ENCODE measurements around the gene DLK1. TPM values are rescaled to one million over a fixed set of nuclear protein-coding genes. Genes with fewer than 3 reads are reported as not detected.

DLK1 gene
- total RNA-seq, 1 donor from 2014 or later: 8.6 TPM

DNA sequence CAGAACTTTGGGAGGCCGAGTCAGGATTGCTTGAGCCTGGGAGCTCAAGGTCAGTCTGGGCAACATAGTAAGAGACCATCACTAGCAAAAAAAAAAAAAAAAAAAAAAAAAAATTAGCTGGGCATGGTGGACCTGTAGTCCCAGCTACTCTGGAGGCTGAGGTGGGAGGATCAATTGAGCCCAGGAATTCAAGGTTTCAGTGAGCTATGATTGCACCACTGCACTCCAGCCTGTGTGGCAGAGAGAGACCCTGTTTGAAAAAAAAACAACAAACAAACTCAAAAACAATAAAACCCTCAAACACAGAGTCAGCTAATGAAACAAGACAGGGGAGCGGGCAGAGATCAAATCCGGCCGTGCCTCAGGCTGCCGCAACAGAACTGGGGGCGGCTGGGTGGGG lies 41.7 kb upstream of the DLK1 start:
- H3K4me3 ChIP-seq: no peak overlapping the region
- no peaks in the 10 kb centered on the region for H3K9me3 ChIP-seq
- H3K27ac ChIP-seq: no peak overlapping the region
- peaks cover 15% of the 10 kb centered on the region for H3K4me1 ChIP-seq
- no peak for DNase-seq (ENCODE audit: extremely low spot score in 2 of 2)
- intact Hi-C loops (cut with DNase I): loop anchor here (1.0 kb wide), 1 partner anchor 43 kb away; no protein-coding TSS in a partner anchor
- no peaks in the 10 kb centered on the region for H3K27me3 ChIP-seq
- TF ChIP-seq POLR2A (IDR thresholded peaks at IDR 0.05): no peak
- no peak for TF ChIP-seq CTCF (IDR thresholded peaks at IDR 0.05)
- no peaks in the 10 kb centered on the region for H3K36me3 ChIP-seq

DNA sequence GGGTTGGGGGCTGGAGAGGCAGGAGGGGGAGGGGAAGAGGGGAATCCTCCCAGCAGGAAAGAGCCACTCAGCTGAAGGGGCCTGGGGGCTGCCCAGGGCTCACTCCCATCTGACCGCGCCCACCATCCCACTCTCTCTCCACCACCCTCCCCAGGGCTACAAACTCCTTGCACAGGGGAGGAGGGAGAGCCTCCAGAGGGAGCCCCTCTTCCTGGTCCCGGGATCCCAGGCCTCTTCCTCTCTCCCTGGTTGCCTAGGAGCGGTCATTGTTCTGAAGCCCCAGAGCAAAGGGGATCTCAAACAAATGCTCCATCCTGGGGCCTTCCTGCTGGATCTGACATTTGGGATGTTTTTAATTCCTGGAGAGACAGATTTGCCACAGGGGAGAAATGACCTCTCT lies 39.8 kb upstream of the DLK1 start:
- intact Hi-C loops (cut with DNase I): no loop called here

DNA sequence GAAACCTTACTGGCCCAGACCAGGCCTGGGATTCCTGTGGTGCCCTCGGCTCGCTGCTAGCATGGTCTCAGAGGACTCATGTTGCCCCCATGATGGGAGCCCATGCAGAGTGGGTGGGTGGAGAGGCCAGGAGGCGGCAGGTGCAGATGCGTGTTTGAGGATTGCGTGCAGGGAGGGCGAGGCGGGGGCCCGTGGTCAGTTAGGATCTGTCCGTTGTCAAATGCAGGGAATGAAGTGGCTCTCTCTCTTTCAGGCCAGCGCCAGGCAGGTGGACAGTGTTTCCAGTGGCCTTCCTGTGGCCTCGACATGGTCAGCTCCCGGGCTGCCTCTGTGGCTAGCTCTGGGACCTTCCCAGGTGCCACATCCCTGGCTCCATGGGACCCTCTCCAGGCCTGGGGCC lies 39.3 kb upstream of the DLK1 start:
- Histone ChIP-seq H3K9me3 (no peaks in the 10 kb centered on the region), H3K27me3 (no peaks in the 10 kb centered on the region), H3K4me3 (no peak overlapping the region), H3K27ac (no peak overlapping the region), H3K36me3 (no peaks in the 10 kb centered on the region), H3K4me1 (no peaks in the 10 kb centered on the region)
- intact Hi-C loops (cut with DNase I): no loop called here
- DNase-seq (ENCODE audit: extremely low spot score in 2 of 2): no peak
- TF ChIP-seq POLR2AphosphoS5 (IDR thresholded peaks at IDR 0.05; ENCODE audit: insufficient read depth in 1 of 2, low read depth in 1 of 2) (no peak), CTCF (IDR thresholded peaks at IDR 0.05) (no peak), POLR2A (IDR thresholded peaks at IDR 0.05) (no peak)

More for the DNA sequence above, 39.8 kb upstream of the DLK1 start:
- Histone ChIP-seq H3K27me3 (no peaks in the 10 kb centered on the region), H3K4me1 (no peaks in the 10 kb centered on the region), H3K4me3 (no peak overlapping the region), H3K27ac (no peak overlapping the region), H3K9me3 (no peaks in the 10 kb centered on the region), H3K36me3 (no peaks in the 10 kb centered on the region)
- DNase-seq (ENCODE audit: extremely low spot score in 2 of 2): no peak
- no peak for TF ChIP-seq POLR2AphosphoS5 (IDR thresholded peaks at IDR 0.05; ENCODE audit: insufficient read depth in 1 of 2, low read depth in 1 of 2)
- no peak for TF ChIP-seq CTCF (IDR thresholded peaks at IDR 0.05)
- no peak for TF ChIP-seq POLR2A (IDR thresholded peaks at IDR 0.05)

GRCh38 chr14:100688051-100688450 lies 38.6 kb upstream of the DLK1 start:
- no peak for TF ChIP-seq CTCF (IDR thresholded peaks at IDR 0.05)
- no peak for TF ChIP-seq POLR2A (IDR thresholded peaks at IDR 0.05)
- TF ChIP-seq POLR2AphosphoS5 (IDR thresholded peaks at IDR 0.05; ENCODE audit: insufficient read depth in 1 of 2, low read depth in 1 of 2): no peak
- H3K27me3 ChIP-seq: no peaks in the 10 kb centered on the region
- DNase-seq (ENCODE audit: extremely low spot score in 2 of 2): no peak
- H3K9me3 ChIP-seq: no peaks in the 10 kb centered on the region
- intact Hi-C loops (cut with DNase I): no loop called here
- H3K4me1 ChIP-seq: no peaks in the 10 kb centered on the region
- H3K4me3 ChIP-seq: no peak overlapping the region
- H3K36me3 ChIP-seq: no peaks in the 10 kb centered on the region
- no peak overlapping the region for H3K27ac ChIP-seq

DNA sequence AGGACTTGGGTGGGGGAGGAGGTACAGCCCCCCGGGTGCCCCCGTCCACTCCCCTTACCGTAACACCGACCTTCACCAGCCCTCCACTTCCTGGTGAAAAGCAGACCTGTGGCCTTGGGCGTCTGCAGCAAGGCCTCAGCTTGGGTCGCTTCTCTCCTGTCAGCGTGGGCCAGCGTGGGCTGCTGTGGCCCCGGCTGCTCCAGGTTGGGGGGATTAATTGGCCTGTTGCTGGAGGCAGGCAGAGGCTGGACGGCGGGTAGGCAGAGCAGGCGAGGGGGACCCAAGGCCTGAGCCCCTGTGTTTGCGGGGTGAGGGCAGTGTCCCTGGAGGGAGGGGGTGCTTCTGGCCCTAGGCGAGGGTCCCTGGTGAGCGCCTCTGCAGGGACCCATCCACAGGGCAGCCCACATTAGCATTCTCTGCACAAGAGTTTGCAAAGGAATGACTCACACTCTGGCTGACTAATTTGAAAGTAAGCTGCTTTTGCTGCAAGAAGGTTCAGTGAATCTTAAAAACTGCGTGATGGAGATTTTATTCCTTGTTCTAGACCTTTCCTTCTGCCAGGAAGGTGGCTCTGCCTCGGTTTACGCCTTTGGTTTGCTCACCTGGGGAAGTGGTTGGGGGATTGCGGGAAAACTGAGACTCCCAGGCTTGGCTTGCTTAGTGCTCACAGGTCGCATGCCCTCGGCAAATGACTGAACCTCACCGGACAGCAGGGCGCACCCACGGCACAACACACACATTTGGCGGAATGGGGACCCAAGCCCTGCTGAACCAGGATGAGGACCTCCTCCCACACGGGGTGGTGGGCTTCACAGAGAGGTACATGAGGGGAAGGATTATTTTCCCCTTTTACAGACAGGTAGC lies 37.9 kb upstream of the DLK1 start:
- Histone ChIP-seq H3K36me3 (no peaks in the 10 kb centered on the region), H3K27ac (no peak overlapping the region), H3K27me3 (no peaks in the 10 kb centered on the region), H3K4me3 (no peak overlapping the region), H3K4me1 (no peaks in the 10 kb centered on the region), H3K9me3 (no peaks in the 10 kb centered on the region)
- no peak for DNase-seq (ENCODE audit: extremely low spot score in 2 of 2)
- intact Hi-C loops (cut with DNase I): no loop called here
- no peak for TF ChIP-seq CTCF (IDR thresholded peaks at IDR 0.05)
- no peak for TF ChIP-seq POLR2AphosphoS5 (IDR thresholded peaks at IDR 0.05; ENCODE audit: insufficient read depth in 1 of 2, low read depth in 1 of 2)
- TF ChIP-seq POLR2A (IDR thresholded peaks at IDR 0.05): no peak

Measured in vagina (tissue), 2 donors.